Measurements from ENCODE around the gene FADS2.

Gene FADS2

GRCh38 chr11:61841636-61842527, 13.8 kb downstream of the FADS2 start:
- TF ChIP-seq REST (IDR thresholded peaks at IDR 0.05; ENCODE audit: insufficient replicate concordance, low read depth) (no peak), GABPA (IDR thresholded peaks at IDR 0.05; ENCODE audit: low read depth) (no peak), CTCF (IDR thresholded peaks at IDR 0.05; ENCODE audit: insufficient read depth, low read length) (no peak), POLR2AphosphoS5 (IDR thresholded peaks at IDR 0.05; ENCODE audit: low read depth) (no peak), SPI1 (IDR thresholded peaks at IDR 0.05; ENCODE audit: borderline replicate concordance, low read depth) (no peak)
- Histone ChIP-seq H3K27me3 (ENCODE audit: insufficient read depth, poor library complexity, severe bottlenecking) (no peaks in the 10 kb centered on the region), H3K4me3 (replicated peaks; ENCODE audit: insufficient read depth, low read length) (no peak overlapping the region), H3K27ac (replicated peaks) (no peak overlapping the region)
- no peak for DNase-seq (ENCODE audit: low read depth in 1 of 2, low spot score in 1 of 2)

GRCh38 chr11:61842528-61842820, 14.4 kb downstream of the FADS2 start:
- TF ChIP-seq SPI1 (IDR thresholded peaks at IDR 0.05; ENCODE audit: borderline replicate concordance, low read depth): no peak
- no peak for TF ChIP-seq GABPA (IDR thresholded peaks at IDR 0.05; ENCODE audit: low read depth)
- no peak for TF ChIP-seq REST (IDR thresholded peaks at IDR 0.05; ENCODE audit: insufficient replicate concordance, low read depth)
- no peak for TF ChIP-seq CTCF (IDR thresholded peaks at IDR 0.05; ENCODE audit: insufficient read depth, low read length)
- TF ChIP-seq POLR2AphosphoS5 (IDR thresholded peaks at IDR 0.05; ENCODE audit: low read depth): no peak
- no peak for DNase-seq (ENCODE audit: low read depth in 1 of 2, low spot score in 1 of 2)
- Histone ChIP-seq H3K4me3 (replicated peaks; ENCODE audit: insufficient read depth, low read length) (no peak overlapping the region), H3K27ac (replicated peaks) (no peak overlapping the region), H3K27me3 (ENCODE audit: insufficient read depth, poor library complexity, severe bottlenecking) (no peaks in the 10 kb centered on the region)

- no peak overlapping the region for H3K4me3 ChIP-seq (replicated peaks; ENCODE audit: insufficient read depth, low read length)
- no peak overlapping the region for H3K27ac ChIP-seq (replicated peaks)
- no peak for TF ChIP-seq POLR2AphosphoS5 (IDR thresholded peaks at IDR 0.05; ENCODE audit: low read depth)
- TF ChIP-seq GABPA (IDR thresholded peaks at IDR 0.05; ENCODE audit: low read depth): no peak
- no peak for TF ChIP-seq SPI1 (IDR thresholded peaks at IDR 0.05; ENCODE audit: borderline replicate concordance, low read depth)
- TF ChIP-seq REST (IDR thresholded peaks at IDR 0.05; ENCODE audit: insufficient replicate concordance, low read depth): no peak
- no peak for TF ChIP-seq CTCF (IDR thresholded peaks at IDR 0.05; ENCODE audit: insufficient read depth, low read length)
- H3K27me3 ChIP-seq (ENCODE audit: insufficient read depth, poor library complexity, severe bottlenecking): no peaks in the 10 kb centered on the region
- no peak for DNase-seq (ENCODE audit: low read depth in 1 of 2, low spot score in 1 of 2)
Measured at GRCh38 chr11:61844909-61845565, 16.9 kb downstream of the FADS2 start.
